ENCODE data around the gene BCL2L1.
"Not testable (repeated sequence)": the region's sequence is repeated elsewhere in the genome, so short reads cannot be mapped to it uniquely, and the experiment has no call there.

The BCL2L1 gene

DNA sequence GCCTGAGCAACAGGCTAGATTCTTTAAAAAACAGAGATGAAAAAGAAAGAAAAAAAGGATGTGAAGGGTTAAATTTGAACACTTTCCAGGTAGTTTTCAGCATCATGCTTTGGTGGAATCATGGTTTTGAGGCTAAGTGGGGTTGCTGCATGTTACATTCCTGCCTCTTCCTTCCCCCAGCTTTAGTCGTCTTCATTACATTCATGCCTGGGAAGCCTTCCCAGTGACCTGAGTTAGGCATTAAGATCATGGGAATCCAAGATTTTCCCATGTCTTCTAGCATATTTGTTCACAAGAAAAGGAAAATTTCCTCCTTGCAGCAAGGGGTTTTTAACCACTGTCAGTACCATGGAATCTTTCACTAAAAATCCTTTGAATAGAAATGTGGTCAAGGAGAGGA is 28.5 kb upstream of the BCL2L1 start:
- Histone ChIP-seq H3K36me3 (ENCODE audit: control insufficient read depth, insufficient read depth, low read length) (no peaks in the 10 kb centered on the region; the same call in 1 of the 2 replicates), H3K4me3 (replicated peaks; ENCODE audit: low read depth, low read length) (no peak overlapping the region), H3K27me3 (replicated peaks; ENCODE audit: control insufficient read depth, insufficient read depth, low read length) (no peaks in the 10 kb centered on the region)
- TF ChIP-seq, protein P1, sequence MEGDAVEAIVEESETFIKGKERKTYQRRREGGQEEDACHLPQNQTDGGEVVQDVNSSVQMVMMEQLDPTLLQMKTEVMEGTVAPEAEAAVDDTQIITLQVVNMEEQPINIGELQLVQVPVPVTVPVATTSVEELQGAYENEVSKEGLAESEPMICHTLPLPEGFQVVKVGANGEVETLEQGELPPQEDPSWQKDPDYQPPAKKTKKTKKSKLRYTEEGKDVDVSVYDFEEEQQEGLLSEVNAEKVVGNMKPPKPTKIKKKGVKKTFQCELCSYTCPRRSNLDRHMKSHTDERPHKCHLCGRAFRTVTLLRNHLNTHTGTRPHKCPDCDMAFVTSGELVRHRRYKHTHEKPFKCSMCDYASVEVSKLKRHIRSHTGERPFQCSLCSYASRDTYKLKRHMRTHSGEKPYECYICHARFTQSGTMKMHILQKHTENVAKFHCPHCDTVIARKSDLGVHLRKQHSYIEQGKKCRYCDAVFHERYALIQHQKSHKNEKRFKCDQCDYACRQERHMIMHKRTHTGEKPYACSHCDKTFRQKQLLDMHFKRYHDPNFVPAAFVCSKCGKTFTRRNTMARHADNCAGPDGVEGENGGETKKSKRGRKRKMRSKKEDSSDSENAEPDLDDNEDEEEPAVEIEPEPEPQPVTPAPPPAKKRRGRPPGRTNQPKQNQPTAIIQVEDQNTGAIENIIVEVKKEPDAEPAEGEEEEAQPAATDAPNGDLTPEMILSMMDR (IDR thresholded peaks at IDR 0.05; ENCODE audit: insufficient read depth, low read length, poor library complexity, severe bottlenecking), result no peak
- no peak for DNase-seq (ENCODE audit: extremely low read depth, insufficient read length)

DNA sequence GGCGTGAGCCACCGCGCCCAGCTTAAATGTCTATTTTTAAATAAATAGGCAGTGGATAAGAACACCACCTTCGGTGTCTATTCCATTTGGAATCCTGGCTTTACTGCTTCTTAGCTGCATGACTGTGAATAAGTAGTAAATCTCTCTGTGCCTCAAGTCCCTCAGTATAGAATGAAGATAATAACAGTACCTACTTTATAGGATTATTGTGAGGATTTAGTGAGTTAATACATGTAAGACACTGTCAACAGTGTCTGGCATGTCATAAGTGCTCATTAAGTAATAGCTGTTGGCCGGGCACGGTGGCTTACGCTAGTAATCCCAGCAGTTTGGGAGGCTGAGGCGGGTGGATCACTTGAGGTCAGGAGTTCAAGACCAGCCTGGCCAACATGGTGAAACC is 26.6 kb upstream of the BCL2L1 start:
- Histone ChIP-seq H3K4me3 (replicated peaks; ENCODE audit: low read depth, low read length) (no peak overlapping the region), H3K27me3 (replicated peaks; ENCODE audit: control insufficient read depth, insufficient read depth, low read length) (no peaks in the 10 kb centered on the region), H3K36me3 (ENCODE audit: control insufficient read depth, insufficient read depth, low read length) (no peaks in the 10 kb centered on the region)
- DNase-seq (ENCODE audit: extremely low read depth, insufficient read length), result no peak
- TF ChIP-seq, protein P1 (IDR thresholded peaks at IDR 0.05; ENCODE audit: insufficient read depth, low read length, poor library complexity, severe bottlenecking), result no peak

- DNase-seq (ENCODE audit: extremely low read depth, insufficient read length), result no peak
- Histone ChIP-seq H3K4me3 (replicated peaks; ENCODE audit: low read depth, low read length) (no peak overlapping the region), H3K36me3 (ENCODE audit: control insufficient read depth, insufficient read depth, low read length) (no peaks in the 10 kb centered on the region; the same call in 1 of the 2 replicates), H3K27me3 (replicated peaks; ENCODE audit: control insufficient read depth, insufficient read depth, low read length) (no peaks in the 10 kb centered on the region)
- TF ChIP-seq, protein P1 (IDR thresholded peaks at IDR 0.05; ENCODE audit: insufficient read depth, low read length, poor library complexity, severe bottlenecking), result no peak
These were observed 25.0 kb upstream of the BCL2L1 start for GRCh38 chr20:31747640-31748039.

DNA sequence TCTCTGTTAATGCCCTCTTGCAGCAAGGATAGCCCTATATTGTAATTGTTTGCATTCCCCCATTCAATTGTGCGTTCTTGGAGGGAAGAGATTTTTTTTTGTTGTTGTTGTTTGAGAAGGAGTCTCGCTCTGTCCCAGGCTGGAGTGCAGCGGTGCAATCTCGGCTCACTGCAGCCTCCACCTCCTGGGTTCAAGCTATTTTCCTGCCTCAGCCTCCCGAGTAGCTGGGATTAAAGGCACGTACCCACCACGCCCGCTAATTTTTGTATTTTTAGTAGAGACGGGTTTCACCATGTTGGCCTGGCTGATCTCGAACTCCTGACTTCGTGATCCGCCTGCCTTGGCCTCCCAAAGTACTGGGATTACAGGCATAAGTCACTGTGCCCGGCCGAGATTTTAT is 24.4 kb upstream of the BCL2L1 start:
- H3K36me3 ChIP-seq (ENCODE audit: control insufficient read depth, insufficient read depth, low read length); H3K4me3 ChIP-seq (replicated peaks; ENCODE audit: low read depth, low read length); H3K27me3 ChIP-seq (replicated peaks; ENCODE audit: control insufficient read depth, insufficient read depth, low read length); DNase-seq (ENCODE audit: extremely low read depth, insufficient read length): not testable (repeated sequence)

- no peak for DNase-seq (ENCODE audit: extremely low read depth, insufficient read length)
- Histone ChIP-seq H3K27me3 (replicated peaks; ENCODE audit: control insufficient read depth, insufficient read depth, low read length) (no peaks in the 10 kb centered on the region), H3K4me3 (replicated peaks; ENCODE audit: low read depth, low read length) (no peak overlapping the region), H3K36me3 (ENCODE audit: control insufficient read depth, insufficient read depth, low read length) (no peaks in the 10 kb centered on the region; the same call in 1 of the 2 replicates)
- TF ChIP-seq, protein P1 (IDR thresholded peaks at IDR 0.05; ENCODE audit: insufficient read depth, low read length, poor library complexity, severe bottlenecking), result no peak
These were observed 23.6 kb upstream of the BCL2L1 start for GRCh38 chr20:31746068-31746878.

DNA sequence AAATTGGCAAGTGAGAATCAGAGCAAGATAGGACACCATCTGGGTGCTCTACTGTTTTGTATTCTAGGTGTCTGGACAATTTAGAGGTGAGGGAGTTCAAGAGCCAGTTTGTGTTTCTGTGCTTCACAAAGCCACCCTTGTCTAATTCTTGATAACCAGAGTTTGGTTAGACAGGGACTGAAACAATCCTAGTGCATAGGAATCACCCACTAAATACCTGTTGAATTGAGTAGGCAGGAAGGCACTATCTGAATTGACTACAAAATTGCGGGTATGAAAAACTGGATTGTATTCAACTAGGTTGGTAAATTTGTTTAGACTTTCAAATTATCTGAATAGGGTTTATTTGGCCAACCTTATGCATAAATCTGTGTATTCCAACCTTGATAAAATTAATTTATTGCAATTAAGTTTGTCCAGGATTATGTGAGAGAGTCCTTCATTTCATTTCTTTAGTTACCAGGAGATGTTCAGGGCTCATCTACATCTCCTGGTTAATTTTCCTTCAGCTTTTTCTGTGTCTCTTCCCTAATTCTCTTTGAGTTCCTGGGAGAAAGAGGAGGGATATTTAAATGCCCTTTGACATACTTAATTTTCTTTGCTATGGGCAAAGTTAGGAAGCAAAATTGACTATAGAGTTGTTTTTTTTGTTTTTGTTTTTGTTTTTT is 18.1 kb upstream of the BCL2L1 start:
- no peaks in the 10 kb centered on the region; the same call in 1 of the 2 replicates for H3K36me3 ChIP-seq (ENCODE audit: control insufficient read depth, insufficient read depth, low read length)
- peak overlapping the region; percentile 87 for H3K4me3 ChIP-seq (replicated peaks; ENCODE audit: low read depth, low read length)

More for the DNA sequence above, 18.1 kb upstream of the BCL2L1 start:
- no peak for DNase-seq (ENCODE audit: extremely low read depth, insufficient read length)
- no peaks in the 10 kb centered on the region for H3K27me3 ChIP-seq (replicated peaks; ENCODE audit: control insufficient read depth, insufficient read depth, low read length)
- TF ChIP-seq, protein P1 (IDR thresholded peaks at IDR 0.05; ENCODE audit: insufficient read depth, low read length, poor library complexity, severe bottlenecking), result no peak
